HG03159 (cell line): ENCODE measurements around the gene DIP2C.

ENCODE experiments used
- ATAC-seq: cut with Tn5 transposase; IDR thresholded peaks from one replicate; pipeline ENCODE4 v1.9.1; 2021; ENCODE audit warnings: mild to moderate bottlenecking, moderate library complexity; ENCODE audit not compliant: unreplicated experiment

DIP2C gene

GRCh38 chr10:677750-678661 lies 11.5 kb downstream of the DIP2C start:
- no peak for ATAC-seq

- ATAC-seq, result no peak
Observed at GRCh38 chr10:677038-677437, 12.4 kb downstream of the DIP2C start.

DNA sequence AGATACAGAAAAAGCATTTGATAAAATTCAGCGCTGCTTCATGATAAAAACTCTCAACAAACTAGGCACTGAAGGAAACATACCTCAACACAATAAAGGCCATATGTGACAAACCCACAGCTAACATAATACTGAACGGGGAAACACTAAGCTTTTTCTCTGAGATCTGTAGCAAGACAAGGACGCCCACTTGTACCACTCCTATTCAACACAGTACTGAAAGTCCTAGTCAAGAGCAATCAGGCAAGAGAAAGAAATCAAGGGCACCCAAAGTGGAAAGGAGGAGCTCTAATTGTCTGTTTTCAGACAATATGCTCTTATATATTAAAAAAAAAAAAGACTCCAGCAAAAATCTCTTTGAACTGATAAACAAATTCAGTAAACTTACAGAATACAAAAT lies 13.3 kb downstream of the DIP2C start:
- no peak for ATAC-seq

DNA sequence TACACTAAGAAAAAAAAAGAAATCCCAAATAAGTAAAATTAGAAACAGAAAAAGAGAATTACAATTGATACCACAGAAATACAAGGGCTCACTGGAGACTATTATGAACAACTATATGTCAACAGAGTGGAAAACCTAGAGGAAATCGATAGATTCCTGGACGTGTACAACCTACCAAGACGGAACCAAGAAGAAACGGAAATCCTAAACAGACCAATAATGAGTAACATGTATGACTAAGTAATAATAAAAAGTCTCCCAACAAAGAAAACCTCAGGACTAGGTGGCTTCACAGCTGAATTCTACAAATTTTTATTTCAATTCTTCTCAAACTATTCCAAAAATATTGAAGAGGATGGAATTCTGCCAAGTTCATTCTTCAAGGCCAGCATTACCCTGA lies 13.9 kb downstream of the DIP2C start:
- ATAC-seq, result no peak

DNA sequence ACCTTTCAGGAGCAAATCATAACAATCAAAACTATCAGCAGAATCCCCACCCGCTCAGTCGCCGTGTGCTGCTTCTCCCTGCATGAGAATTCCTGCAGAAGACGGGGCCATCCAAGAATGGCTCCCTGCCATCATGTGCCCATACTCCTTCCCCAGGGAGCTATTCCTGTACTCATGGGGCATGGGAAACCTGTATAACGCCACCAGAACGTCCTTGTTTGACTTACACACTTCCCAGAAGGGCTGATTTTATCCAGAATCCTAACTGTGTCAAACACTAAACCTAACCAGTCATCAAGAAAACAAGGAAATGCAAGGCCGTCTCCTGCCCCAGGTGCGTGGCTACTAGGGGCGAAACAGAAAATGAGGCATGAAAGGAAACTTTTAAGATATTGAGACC lies 16.0 kb downstream of the DIP2C start:
- no peak for ATAC-seq

GRCh38 chr10:672992-673391 lies 16.5 kb downstream of the DIP2C start:
- ATAC-seq, result no peak

DNA sequence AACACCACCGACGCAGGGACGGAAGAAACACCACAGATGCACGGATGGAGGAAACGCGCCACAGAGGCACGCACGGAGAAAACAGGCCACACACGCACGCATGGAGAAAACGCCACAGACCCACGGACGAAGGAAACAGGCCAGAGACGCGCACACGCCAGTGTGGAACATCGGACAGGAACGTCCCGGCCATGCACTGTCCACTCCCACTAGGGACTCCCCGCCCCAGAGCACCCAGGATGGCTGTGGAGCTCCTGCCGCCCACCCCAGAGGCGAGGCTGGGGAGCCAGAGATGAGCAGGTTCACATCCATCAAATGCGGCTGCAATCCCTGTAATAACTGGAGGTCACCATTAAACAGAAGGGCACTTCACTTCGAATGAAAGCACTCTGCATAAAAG lies 17.3 kb downstream of the DIP2C start:
- ATAC-seq, result no peak

GRCh38 chr10:670990-671389 lies 18.5 kb downstream of the DIP2C start:
- no peak for ATAC-seq

DNA sequence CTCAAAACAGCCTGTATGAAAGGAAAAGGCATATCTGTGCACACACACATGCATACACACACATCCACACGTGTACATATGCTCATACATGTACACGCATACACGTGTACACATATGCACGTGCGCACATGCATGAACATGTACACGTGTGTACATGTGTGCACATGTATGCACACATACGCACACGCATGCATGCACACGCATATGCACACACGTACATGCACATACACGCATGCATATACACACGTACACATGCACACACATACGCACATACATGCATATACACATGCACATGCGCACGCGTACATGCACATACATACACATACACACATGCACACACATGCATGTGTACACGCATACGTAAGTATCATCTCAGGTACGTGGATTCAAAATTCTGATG lies 19.4 kb downstream of the DIP2C start:
- no peak for ATAC-seq

GRCh38 chr10:668786-669485 lies 20.5 kb downstream of the DIP2C start:
- ATAC-seq, result no peak

DNA sequence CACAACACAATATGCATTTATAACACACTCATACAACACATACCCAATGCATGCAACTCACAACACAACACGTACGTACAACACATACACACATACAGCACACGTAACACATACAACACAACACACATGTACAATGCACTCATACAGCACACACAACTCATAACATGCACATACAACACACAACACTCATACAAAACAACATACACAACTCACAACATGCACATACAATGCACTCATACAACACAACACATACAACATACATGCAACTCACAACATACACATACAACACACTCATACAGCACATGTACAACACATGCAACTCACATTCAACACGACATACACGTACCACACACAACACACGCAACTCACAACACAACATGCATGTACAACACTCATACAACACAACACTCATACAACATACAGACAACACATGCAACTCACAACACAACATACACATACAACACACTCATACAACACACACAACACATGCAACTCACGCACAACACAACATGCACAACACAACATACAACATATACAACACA lies 21.8 kb downstream of the DIP2C start:
- no peak for ATAC-seq

DNA sequence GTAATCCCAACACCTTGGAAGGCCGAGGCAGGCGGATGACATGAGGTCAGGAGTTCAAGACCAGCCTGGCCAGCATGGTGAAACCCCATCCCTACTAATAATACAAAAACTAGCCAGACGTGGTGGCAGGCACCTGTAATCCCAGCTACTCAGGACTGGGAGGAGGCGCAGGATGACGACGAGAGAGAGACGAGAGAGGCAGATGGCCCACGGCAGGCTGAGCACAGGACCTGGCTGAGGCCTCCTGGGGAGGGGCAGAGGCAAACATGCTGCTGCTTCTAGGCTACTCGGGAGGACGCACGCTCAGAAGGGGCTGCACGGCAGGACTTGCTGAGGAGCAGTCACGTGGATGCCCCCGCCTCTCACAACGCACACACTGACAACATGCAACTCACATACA lies 22.4 kb downstream of the DIP2C start:
- ATAC-seq, result no peak

- ATAC-seq, result no peak
Observed at GRCh38 chr10:666237-667012, 23.0 kb downstream of the DIP2C start.

GRCh38 chr10:665579-666091 lies 23.8 kb downstream of the DIP2C start:
- no peak for ATAC-seq

DNA sequence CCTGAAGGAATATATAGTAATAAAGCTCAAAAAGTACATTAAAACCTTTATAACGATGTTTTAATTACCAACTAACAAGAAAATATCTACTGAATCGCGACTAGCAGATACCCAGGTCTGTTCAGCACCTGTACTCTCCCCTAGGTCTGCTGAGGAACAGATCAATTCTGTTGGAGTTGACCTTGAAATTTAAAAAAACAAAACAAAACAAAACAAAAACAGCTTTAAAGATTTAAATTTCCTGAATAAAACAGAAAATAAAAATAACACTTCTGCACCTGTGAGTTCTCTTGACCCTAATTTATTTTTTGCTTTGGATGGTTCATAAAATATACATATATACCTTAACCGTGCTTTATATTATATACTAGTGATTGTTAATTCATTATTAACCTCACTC lies 24.6 kb downstream of the DIP2C start:
- ATAC-seq, result no peak

DNA sequence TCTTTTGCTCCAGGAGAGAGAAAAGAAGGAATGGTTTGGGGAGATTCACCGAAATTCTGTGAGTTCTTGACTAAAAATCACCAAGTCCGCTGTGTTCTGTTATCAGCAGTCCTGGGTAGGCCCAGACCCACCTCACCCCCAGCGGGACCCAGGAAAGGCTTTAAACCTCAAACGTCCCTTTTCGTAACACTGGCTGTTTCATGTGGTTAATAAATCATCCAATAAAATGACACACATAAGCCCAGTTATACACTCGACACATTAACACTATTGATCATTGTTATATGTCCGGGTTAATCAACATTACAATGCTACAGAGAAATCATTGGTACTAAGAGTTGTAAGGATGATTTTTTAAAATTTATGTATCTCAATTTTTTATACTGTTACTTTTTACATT lies 25.2 kb downstream of the DIP2C start:
- no peak for ATAC-seq

DNA sequence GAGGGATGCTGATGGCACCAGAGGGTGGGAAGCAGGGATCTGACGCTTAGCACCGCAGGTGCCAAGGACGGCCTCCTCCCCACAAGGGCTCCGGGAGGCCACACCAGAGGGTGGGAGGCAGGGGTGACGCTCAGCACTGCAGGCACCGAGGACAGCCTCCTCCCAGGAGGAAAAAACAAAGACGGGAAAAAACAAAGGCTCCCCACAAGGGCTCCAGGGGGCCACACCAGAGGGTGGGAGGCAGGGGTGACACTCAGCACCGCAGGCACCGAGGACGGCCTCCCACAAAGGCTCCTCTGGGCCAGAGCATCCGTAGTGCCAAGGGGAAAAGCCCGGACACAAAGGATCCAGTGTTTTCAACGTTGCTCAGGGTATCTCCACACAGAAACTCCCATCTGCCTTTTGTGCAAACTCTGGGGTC lies 25.6 kb downstream of the DIP2C start:
- ATAC-seq, result no peak

GRCh38 chr10:663466-663751 lies 26.1 kb downstream of the DIP2C start:
- ATAC-seq, result no peak

DNA sequence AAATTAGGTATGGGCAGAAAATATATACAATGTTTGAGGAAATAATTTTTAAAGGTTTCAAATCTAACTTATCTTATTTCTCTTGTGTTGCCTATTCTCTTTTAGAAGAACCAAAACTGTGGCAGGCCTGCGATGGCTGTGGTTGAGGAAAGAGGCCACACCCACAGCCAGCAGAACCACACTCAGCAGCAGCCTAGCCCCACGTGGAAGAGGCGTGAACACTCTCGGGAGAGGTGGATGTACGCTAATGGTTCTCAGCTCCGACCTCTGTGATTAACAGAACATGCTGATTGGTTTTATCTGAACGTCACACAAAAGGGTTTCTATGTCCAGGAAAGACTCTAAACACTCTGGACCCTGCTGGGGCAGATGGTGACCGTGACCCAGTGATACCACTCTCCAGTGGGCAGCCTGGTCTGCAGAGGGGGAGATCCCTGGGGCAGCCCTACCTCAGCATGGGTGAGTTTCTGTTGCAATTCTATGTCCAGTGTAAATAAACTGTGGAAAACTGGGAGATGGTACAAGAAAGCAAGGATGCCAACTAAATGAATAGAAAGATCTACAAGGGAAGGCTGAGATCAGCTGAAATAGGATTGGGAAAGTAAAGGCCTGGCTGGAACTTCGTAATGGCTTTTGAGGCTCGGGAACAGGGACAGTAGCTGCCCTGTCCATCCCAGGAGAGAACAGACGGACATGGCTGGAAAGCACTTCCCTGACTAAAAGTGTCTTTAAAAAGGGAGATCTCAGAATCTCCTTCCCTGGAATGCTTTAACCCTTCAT lies 26.6 kb downstream of the DIP2C start:
- no peak for ATAC-seq

DNA sequence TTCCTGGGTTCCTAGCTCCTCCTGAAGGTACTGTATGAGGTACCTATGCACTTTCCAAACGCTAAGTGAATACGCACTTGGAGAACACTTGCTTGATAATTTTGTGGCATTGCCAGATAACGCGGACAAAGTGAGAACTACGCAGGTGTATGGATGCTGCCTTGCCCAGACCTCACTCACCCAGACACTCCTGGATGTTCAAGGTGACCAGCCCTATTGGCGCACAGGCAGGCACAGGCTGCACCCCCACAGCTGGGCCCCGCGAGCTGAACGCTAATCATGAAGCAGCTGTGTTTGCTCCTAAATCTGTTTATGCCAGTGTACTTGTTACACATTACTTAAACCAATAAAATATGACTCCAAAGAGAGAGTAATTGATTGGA lies 27.3 kb downstream of the DIP2C start:
- no peak for ATAC-seq
